BE2C (cell line): ENCODE results near the gene SIPA1L3.

Experiments used
- DNase-seq: peaks from one replicate; pipeline ENCODE4 v3.0.0-alpha.2; 2020
- H3K27me3 ChIP-seq: fragments of 250-450 bp; sonication (Bioruptor Pico); 2 replicates; pipeline ENCODE4 v1.5.1; 2020; ENCODE audit warnings: mild to moderate bottlenecking
- H3K36me3 ChIP-seq: fragments of 250-450 bp; sonication (Bioruptor Pico); 2 replicates; pipeline ENCODE4 v1.5.1; 2020; ENCODE audit warnings: mild to moderate bottlenecking
- H3K4me1 ChIP-seq: fragments of 250-450 bp; sonication (Bioruptor Pico); 2 replicates; pipeline ENCODE4 v1.5.1; 2020
- H3K4me3 ChIP-seq: 2 replicates; pipeline ENCODE4 v1.5.1; 2011; ENCODE audit warnings: low read depth, low read length
- H3K9me3 ChIP-seq: fragments of 250-450 bp; sonication (Bioruptor Pico); 2 replicates; pipeline ENCODE4 v1.5.1; 2020
- CTCF ChIP-seq: IDR thresholded peaks from 2 replicates; pipeline ENCODE4 v1.5.1; 2012; ENCODE audit warnings: mild to moderate bottlenecking, low read depth, low read length

SIPA1L3 gene

DNA sequence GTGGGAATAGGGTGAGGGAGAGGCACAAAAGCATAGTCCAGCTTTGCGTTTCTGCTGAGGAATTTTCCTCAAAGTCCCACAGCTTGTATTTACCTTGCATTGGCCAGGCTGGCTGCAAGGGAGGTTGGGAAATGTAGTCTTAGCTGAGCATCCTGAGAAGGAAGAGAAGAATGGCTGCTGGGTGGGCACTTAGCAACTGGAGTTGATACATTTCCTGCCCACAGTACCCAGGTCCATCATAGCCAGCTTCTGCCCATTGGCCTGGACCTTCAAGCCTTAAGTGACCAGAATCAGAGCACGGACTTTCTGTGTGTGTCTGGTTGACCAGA is 112.4 kb downstream of the SIPA1L3 start:
- DNase-seq, result no peak
- no peaks in the 10 kb centered on the region for H3K27me3 ChIP-seq
- H3K36me3 ChIP-seq, result no peaks in the 10 kb centered on the region
- no peak for TF ChIP-seq CTCF
- no peaks in the 10 kb centered on the region for H3K9me3 ChIP-seq
- no peak overlapping the region for H3K4me3 ChIP-seq
- no peaks in the 10 kb centered on the region for H3K4me1 ChIP-seq

GRCh38 chr19:38020311-38020710 is 113.3 kb downstream of the SIPA1L3 start:
- no peak for DNase-seq
- Histone ChIP-seq H3K27me3 (no peaks in the 10 kb centered on the region), H3K4me1 (no peaks in the 10 kb centered on the region; the same call in 1 of the 2 replicates), H3K4me3 (no peak overlapping the region), H3K9me3 (no peaks in the 10 kb centered on the region), H3K36me3 (no peaks in the 10 kb centered on the region)
- no peak for TF ChIP-seq CTCF

DNA sequence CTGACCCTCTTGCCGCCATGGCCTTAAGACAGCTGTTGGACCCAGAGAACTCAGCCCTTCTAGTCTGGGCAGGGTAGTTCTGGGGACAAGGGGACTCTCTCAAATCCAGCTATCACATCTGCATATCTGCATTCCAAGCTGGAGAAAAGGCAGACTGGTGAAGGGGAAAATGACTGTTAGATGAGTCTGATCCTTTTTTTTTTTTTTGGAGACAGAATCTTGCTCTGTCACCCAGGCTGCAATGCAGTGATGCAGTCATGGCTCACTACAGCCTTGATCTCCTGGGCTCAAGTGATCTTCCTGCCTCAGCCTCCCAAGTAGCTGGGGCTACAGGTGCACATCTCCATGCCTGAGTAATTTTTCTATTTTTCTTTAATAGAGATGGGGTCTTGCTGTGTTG is 114.3 kb downstream of the SIPA1L3 start:
- Histone ChIP-seq H3K36me3 (no peaks in the 10 kb centered on the region), H3K4me3 (no peak overlapping the region), H3K9me3 (no peaks in the 10 kb centered on the region), H3K27me3 (no peaks in the 10 kb centered on the region), H3K4me1 (no peaks in the 10 kb centered on the region; the same call in 1 of the 2 replicates)
- TF ChIP-seq CTCF, result no peak
- DNase-seq, result no peak

GRCh38 chr19:38022791-38023670 is 116.0 kb downstream of the SIPA1L3 start:
- Histone ChIP-seq H3K9me3 (no peaks in the 10 kb centered on the region), H3K27me3 (no peaks in the 10 kb centered on the region), H3K36me3 (no peaks in the 10 kb centered on the region), H3K4me1 (no peaks in the 10 kb centered on the region; the same call in 1 of the 2 replicates), H3K4me3 (no peak overlapping the region)
- DNase-seq, result no peak
- no peak for TF ChIP-seq CTCF

- no peak for TF ChIP-seq CTCF
- DNase-seq, result no peak
- Histone ChIP-seq H3K36me3 (no peaks in the 10 kb centered on the region), H3K4me1 (no peaks in the 10 kb centered on the region; the same call in 1 of the 2 replicates), H3K9me3 (no peaks in the 10 kb centered on the region), H3K27me3 (no peaks in the 10 kb centered on the region), H3K4me3 (no peak overlapping the region)
Measured at GRCh38 chr19:38023671-38024541, 116.9 kb downstream of the SIPA1L3 start.
